Activated CD8-positive, alpha-beta memory T cell treated with anti-CD3 and anti-CD28 coated beads, Interleukin-2, amount 50 U/mL, for 48 hours (primary cell): ENCODE data around the gene ZNF674.
"Not testable (repeated sequence)": the region's sequence is repeated elsewhere in the genome, so short reads cannot be mapped to it uniquely, and the experiment has no call there.

Source experiments
- DNase-seq: peaks from one replicate; pipeline ENCODE4 v3.0.0-alpha.2; 2020

Gene ZNF674

DNA sequence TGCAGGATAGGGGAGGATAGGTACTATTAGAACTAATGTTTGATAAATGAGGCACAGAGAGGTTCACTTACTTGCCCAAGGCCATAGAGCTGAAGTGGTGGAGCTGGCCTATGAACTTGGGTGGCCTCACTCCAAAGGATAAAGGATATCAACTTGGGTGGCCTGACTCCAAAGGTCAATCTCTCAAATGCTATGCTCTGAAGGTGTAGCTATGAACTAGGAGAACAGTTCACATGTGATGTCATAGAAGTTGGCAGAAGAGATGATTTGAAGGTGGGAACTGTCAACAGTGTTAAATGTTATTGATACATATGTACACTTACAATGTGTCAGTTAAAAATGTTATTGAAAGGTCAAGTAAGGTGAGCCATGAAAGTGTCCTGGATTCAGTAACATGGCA, 22.2 kb upstream of the ZNF674 start:
- DNase-seq = no peak

DNA sequence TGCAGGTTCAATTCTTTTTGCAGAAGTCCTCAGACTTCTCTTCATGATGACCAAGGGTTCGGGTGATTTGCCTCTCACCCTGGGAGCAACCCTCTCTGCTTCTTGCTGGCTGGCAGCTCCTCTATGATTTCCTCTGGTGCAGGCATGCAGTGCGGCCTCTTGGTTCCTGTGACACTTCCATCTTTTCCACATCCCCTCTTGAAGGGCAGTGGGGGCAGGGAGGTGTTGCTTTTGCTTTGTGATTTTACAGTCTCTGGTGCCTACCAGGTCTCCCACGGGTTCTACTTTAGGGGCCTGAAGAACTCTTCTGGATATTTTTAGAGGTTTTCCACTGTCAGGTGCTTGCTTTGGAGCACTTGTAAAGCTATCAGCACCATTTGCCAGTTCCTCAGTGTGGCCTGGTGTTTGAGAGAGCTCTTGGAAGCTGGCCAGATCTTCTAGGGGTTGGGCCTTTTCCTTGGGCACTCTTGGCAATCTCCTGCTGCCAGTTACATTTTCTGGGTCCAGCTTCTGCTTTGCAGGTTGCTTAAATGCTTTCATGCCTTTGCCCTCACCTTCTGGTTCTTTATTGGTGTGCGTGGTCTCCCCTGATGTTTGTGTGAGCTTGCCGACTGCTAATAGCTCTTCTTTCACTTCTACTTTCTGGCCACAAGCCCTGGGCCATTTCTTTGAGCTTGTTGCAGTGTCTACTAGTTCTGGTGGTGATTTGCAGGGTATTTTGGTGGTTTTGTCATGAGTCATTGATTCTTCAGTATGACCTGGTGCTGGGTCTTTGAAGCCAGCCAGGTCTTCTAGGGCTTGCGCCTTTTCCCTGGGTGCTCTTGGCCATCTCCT, 16.8 kb upstream of the ZNF674 start:
- DNase-seq = no peak

DNA sequence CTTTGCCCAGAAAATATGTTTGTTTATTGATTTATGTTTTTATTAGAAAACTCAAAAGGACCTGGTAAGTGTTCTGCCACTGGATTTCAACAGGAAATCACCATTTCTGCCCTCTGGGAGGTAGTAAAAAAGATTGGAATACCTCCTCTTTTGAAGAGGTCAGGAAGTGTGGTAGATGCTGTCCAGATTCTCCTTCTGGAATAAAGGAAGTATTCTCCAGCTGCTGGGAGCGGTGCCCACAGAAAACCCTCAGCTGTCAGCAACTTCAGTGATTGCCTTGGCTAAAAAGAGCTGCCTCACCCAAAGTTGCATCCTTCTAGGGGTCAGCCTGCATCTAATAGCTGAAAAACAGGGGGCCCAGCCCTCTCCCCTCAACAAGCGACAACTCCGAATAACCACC, 13.8 kb upstream of the ZNF674 start:
- no peak for DNase-seq

DNA sequence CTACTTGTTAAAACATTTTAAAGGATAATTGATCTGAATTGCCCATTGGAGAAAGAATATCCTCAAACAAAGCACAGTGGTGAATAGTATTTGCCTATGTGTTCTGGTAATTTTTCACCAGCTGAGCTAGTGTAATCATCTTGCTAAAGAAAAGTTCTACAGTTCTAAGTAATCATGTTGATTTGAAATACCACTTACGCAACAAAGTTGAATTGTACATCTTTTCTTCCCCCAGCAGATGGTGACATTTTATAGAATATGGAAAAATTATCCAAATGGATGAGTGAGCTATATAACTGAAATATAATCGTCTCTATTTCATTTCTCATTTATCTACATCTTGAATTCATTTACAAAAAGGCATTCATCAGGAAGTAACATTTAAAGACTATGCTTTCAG, 9.7 kb upstream of the ZNF674 start:
- no peak for DNase-seq

DNA sequence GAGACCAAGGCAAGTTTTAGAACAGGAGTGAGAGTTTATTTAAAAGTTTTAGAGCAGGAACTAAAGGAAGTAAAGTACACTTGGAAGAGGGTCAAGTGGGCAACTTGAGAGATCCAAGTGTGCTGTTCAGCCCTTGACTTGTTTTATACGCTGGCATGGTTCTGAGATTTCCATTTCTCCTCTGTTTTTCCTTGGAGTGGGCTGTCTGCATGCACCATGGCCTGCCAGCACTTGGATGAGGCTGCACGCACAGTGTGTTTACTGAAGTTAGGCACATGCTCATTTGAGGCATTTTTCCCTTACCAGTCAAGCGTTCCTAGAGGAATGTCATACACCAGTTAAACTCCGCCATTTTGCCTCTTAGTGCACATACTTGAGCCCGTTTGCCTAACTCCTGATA, 8.7 kb upstream of the ZNF674 start:
- DNase-seq = no peak

DNA sequence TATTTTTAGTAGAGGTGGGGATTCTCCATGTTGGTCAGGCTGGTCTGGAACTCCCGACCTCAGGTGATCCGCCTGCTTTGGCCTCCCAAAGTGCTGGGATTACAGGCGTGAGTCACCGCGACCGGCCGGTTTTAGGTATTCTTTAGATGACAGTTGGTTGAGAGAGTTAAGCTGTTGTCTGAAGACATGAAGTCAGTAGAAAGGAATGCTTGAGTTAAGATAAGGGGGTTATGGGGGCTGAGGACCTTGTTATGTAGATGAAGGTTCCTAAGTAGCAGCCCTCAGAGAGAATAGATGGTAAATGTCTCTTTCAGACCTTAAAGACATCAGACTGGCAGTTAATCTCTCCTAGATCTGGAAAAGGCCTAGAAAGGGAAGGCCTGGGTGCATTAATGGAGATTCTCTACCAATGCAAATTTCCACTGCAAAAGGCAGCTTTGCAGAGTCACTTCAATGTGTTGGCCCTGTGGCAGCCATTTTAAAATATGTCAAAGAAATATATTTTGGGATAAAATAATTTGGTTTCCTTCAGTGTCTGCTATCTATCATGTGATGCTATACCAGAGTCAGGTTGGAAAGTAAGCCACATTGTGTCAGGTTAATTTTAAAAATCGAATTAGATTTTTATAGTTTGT, 6.4 kb upstream of the ZNF674 start:
- no peak for DNase-seq

DNA sequence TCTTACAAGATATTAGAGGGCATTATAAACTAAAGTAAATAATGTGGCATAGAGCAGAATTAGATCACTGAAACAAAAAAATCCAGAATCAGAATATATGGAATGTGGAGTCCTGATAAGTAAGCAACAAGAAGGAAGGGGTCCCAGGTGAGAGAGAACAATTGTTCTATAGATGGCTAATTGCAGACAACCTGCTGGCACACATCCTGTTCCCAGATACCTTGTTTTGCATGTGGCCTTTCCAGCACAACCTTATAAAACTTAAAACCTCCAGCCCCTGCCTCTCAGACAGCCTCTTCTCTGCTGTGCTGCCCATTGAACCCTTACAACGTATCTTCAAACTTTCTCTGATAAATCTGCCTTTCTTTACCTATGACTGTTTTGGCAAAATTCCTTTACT, 4.7 kb upstream of the ZNF674 start:
- DNase-seq = no peak

DNA sequence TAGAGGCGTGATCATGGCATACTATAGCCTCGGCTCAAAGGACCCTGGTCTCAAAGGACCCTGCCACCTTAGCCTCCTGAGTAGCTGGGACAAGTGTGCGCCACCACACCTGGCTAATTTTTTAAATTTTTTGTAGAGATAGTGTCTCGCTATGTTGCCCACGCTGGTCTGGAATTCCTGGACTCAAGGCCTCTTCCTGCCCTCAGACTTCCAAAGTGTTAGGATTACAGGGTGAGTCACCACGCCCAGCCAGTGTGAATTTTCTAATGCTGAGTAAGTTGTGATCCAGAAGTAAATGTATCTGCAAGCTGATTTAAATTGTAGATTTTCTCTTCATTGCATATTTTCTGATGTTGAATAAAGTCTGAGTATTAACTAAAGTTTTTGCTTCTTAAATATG, 2.6 kb upstream of the ZNF674 start:
- no peak for DNase-seq

DNA sequence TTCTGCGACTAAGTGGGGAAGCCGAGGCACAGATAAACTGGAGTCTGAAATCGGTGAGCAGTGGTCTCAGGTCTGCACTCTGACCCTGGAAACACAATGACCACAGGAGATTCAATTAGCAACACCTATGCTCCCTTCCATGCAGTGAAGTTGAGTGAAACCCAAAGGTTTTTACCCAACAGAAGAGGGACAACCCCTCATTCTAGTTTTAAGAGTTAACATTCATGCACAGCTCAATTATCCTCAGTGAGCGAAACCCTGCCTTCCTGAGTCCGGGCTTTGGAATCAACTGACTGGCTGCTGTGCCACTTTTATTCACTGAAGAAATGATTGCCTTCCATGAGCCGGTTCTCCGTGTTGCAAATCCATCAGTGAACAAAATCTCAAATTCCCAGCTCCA, 694 bp downstream of the ZNF674 start:
- DNase-seq = not testable (repeated sequence)

DNA sequence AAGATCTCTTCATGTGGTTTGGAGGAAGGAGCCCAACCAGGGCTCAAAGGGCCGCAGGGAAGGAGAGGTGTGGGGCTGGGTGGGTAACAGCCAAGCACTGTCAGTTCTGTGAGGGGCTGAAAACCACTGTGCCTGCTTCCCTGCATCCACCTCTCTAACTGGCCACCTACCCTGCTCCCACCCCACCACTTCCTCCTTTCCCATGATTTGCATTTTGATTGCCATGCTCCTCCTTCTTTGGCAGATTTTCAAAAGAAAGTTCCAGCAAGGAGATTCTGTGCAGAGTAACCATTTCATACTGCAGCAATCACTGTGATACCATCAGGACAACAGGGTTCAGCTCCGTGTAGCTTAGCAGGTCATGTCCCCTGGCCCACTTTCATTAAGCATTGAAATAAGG, 1.8 kb downstream of the ZNF674 start:
- DNase-seq = no peak

DNA sequence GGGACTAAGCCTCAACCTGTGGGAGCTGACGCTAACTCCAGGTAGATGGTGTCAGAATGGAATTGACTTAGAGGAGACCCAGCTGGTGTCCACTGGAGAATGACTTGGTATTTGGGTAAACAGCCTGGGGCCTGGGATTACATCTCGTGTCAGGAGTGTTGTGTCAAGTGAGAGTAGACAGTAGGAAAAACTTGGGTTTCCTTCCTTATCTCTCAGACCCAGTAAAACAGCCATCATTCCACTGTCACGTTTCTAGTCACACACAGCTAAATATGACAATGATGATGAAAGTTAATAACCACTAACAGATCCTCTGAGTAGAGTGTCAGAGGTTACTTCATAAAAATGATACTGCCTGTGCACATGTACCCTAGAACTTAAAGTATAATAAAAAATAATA, 13.8 kb downstream of the ZNF674 start:
- DNase-seq = no peak

DNA sequence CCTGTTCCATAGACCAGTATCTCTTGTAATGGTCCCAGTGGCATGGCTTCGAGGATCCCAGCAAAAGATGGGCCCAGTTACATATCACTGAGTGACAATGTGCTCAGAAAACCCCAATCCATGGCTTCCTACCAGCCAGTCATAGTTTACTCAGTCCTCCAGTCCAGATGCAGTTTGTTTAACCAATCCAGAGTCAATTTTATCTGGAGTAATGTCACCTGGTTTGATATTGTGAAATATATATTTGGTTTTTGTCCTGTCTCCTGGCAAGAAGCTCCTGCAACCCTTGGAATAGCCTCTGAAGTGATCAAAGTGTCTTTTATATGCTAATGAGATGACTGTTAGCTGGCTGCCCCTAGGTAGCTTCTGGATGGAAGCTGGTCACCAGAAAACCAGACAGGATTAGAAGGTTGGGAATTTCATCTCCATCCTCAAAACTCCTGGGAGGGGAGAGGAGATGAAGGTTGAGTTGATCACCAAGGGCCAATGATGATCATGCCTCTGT, 14.8 kb downstream of the ZNF674 start:
- DNase-seq = not testable (repeated sequence)

DNA sequence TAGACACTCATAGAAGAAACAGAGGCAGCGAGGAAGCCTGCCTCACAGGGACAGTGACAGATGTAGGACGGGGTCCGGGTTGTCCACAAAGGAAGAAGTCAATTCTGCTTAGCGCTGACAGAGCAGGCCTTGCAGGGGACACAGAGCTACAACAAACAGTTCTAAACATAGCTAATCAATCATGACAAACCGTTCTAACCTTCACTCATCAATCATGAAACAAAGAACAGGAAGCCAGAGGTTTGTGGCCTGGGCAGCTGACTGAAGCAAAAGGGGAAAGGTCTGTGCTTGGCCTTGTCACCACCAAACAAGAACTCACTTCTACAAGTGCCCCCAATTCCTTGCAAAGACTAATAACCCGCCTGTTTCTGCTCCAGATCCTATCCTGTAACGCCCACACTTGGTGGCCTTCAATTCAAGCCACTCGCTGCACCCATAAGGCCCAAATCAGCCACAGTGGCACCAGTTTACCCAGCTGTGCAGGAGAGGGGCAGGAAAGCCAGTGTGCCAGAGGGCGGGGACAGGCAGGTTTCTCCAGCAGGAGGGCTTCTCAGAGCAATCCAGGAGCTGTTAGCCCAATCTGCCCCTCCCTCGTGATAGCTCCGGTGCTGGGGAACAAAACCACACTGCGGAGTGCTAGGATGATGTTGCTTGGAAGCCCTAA, 15.3 kb downstream of the ZNF674 start:
- not testable (repeated sequence) for DNase-seq

DNA sequence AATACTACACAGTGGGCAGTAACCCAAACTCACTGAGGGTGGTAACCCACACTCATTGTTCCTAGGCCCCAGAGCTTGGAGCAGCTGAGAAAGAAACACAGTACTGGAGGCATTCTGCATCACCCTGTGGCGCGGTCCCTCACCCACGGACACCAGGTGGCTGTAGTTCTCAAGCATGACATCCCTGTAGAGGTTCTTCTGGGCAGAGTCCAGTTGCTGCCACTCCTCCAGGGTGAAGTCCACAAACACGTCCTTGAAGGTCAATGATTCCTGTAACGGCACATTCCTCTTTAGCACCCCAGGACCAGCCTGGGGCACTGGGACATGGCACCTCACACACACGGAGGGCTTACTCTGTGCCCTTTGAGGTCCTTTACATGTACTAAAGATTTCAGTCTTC, 16.6 kb downstream of the ZNF674 start:
- not testable (repeated sequence) for DNase-seq

DNA sequence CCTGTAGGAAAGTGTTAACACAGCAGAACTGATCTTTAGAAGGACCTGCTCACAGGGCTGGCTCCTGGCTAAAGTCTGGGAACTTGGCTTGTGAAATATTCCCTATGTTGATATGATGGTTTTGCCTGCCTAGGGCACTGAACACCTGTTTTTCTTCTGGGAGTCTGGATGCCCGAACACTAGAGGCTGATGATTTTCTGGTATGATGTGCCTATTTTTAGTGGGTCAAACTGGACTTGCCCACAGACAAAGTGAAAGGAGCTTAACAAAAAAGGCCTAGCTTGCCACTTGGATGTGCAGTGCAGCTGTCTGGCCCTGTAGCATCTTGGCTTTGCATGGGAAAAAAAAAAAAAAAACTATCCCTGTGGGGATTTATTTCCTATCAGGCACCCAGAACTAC, 39.1 kb downstream of the ZNF674 start:
- no peak for DNase-seq

DNA sequence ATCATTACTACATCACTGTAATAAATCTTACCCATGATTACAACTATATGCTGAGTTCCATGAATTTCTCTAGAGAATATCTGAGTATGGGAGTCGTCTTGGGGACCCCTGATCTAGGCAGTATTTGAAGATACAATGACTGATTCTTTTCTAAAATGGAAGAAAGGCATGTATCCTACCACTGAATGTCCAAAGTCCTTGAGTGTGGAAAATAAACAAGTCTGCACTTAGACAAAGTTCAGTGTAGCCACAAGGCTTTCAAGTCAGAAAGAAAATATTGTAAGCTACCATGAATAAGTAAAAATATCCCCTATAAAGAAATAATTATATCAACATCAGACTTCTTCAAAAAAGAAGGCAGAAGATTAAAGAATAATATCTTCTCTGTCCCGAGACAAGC, 42.4 kb downstream of the ZNF674 start:
- no peak for DNase-seq

DNA sequence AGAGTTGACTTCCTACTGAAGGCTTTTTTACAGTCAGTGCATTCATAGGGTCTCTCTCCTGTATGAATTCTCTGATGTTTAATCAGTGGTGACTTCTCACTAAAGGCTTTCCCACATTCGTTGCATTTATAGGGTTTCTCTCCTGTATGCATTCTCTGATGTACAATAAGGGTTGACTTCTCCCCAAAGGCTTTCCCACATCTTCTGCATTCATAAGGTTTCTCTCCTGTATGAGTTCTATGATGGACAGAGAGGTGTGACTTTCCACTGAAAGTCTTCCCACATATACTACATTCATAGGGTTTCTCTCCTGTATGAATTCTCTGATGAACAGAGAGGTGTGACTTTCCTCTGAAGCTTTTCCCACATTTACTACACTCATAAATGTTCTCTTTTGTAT, 45.2 kb downstream of the ZNF674 start:
- DNase-seq = no peak

DNA sequence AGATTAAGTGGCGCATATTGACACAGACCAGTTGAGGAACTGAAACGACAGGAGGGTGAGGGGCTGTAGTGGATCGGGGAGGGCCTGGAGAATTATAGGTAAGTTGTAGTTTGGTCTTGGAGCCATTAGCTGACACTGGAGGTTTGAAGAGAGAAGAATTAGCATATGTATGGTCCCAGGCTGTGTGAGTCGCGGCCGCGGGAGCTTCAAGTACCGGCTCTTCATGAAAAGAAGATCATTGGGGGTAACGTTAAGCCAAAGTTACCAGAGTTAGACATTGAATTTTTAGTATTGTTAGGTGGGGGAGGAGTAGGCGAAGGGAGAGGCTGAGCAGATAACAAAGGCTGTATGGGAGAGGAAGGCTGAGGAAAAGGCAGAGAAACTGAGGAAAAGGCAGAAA, 56.5 kb downstream of the ZNF674 start:
- no peak for DNase-seq

DNA sequence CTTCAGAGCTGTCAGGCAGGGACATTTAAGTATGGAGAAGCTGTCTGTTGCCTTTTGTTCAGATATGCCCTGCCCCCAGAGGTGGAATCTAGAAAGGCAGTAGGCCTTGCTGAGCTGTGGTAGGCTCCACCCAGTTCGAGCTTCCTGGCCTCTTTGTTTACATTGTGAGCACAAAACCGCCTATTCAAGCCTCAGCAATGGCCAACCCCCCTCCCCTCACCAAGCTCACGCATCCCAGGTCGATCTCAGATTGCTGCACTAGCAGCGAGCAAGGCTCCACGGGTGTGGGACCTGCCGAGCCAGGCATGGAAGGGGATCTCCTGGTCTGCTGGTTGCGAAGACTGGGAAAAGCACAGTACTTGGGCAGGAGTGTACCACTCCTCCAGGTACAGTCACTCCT, 59.3 kb downstream of the ZNF674 start:
- DNase-seq = no peak

DNA sequence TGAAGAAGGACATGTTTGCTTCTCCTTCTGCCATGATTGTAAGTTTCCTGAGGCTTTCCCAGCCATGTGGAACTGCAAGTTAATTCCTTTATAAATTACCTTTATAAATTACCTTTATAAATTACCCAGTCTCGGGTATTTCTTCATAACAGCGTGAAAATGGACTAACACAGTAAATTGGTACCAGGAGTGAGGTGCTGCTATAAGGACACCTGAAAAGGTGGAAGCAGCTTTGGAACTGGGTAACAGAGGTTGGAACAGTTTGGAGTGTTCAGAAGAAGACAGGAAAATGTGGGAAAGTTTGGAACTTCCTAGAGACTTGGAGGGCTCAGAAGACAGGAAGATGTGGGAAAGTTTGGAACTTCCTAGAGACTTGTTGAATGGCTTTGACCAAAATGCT, 66.6 kb downstream of the ZNF674 start:
- DNase-seq = not testable (repeated sequence)

DNA sequence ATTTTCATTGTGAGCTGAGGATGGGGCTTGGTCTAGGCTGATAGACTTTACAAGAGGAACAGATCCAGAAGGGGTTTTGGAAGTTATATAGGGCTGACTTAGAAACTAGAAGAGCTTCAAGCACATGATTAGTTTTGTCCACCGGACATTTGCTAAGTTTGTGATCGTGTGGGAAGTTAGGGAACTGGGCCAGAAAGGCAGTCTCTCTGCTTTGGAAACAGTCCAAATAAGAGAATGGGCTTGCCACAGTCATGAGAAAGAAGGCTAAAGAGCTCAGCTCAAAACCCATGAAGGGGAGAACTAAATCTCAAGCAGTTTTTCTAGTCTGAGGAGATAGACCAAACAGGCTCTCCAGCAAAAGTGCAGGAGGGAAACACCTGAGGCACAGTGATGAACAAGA, 67.8 kb downstream of the ZNF674 start:
- no peak for DNase-seq

DNA sequence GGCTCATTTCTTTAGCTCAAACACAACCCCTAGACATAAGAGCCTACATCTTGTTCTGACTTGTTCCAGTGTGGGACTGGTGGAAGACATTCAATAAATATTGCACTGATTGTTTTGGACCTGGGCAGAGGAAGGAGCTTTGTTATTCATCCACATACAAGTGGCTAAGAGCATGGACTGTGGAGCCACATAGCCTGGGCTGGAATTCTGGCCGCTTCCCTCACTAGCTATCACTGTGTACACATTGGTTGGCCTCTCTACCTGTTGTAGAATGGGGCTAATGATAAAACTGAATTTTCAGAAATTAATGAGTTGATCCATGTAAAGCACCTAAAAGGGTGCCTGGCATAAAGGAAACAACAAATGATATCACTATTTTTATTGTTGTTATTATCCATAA, 80.0 kb downstream of the ZNF674 start:
- DNase-seq = no peak

DNA sequence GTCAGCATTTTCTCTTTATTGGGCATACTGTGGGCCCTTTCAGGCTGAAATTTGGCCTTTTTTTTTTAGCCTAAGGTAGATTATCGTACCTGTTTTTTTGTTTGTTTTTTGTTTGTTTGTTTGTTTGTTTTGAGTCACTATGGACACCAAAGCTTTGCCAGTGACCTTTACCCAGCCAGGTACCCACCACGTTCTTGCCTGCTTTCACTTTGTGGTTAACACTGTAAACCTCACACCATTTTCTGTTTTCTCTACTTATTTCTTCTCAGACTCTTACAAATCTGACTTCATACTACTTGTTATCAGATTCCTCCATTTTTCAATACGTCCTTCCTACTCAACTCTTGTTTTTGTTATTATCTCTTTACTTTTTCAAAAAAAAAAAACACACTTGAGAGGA, 81.5 kb downstream of the ZNF674 start:
- DNase-seq = no peak

DNA sequence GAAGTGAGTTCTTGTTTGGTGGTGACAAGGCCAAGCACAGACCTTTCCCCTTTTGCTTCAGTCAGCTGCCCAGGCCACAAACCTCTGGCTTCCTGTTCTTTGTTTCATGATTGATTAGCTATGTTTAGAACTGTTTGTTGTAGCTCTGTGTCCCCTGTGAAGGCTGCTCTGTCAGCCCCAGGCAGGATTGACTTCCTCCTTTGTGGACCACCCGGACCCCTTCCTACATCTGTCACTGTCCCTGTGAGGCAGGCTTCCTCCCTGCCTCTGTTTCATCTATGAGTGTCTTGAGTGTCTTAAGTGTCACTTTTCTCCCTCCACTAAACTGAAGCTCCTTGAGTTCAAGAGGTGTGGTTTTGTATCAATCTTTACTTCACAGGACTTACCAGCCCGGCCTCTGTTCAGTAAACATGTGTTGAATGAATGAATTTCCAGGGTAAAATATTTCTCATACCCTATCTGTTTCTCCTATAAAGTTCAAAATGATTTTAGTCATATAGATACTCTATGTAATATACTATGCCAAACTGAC, 83.5 kb downstream of the ZNF674 start:
- no peak for DNase-seq
